ENCODE results near the gene MAP4K2. TPM values are rescaled to one million over a fixed set of nuclear protein-coding genes. Genes with fewer than 3 reads are reported as not detected.

Gene MAP4K2
- total RNA-seq, 1 donor from 2014 or later = 34.4 TPM

- DNase-seq (ENCODE audit: low read depth in 2 of 2) = no peak
These were observed 33.7 kb downstream of the MAP4K2 start for GRCh38 chr11:64769283-64769682.

- no peak for DNase-seq (ENCODE audit: low read depth in 2 of 2)
These were observed 34.7 kb downstream of the MAP4K2 start for GRCh38 chr11:64768300-64768694.

- DNase-seq (ENCODE audit: low read depth in 2 of 2) = peak in 1 of 2 donors; percentile 75
These were observed 35.4 kb downstream of the MAP4K2 start for GRCh38 chr11:64767344-64768299.

GRCh38 chr11:64766881-64767280, 36.1 kb downstream of the MAP4K2 start:
- no peak for DNase-seq (ENCODE audit: low read depth in 2 of 2)

GRCh38 chr11:64765851-64766665, 37.0 kb downstream of the MAP4K2 start:
- no peak for DNase-seq (ENCODE audit: low read depth in 2 of 2)

- no peak for DNase-seq (ENCODE audit: low read depth in 2 of 2)
These were observed 37.6 kb downstream of the MAP4K2 start for GRCh38 chr11:64765291-64765850.

- no peak for DNase-seq (ENCODE audit: low read depth in 2 of 2)
These were observed 38.3 kb downstream of the MAP4K2 start for GRCh38 chr11:64764753-64765152.

- no peak for DNase-seq (ENCODE audit: low read depth in 2 of 2)
These were observed 38.9 kb downstream of the MAP4K2 start for GRCh38 chr11:64764040-64764611.

GRCh38 chr11:64763526-64764039, 39.4 kb downstream of the MAP4K2 start:
- DNase-seq (ENCODE audit: low read depth in 2 of 2) = no peak

GRCh38 chr11:64762674-64763525, 40.1 kb downstream of the MAP4K2 start:
- DNase-seq (ENCODE audit: low read depth in 2 of 2) = peak in 1 of 2 donors; percentile 61

- DNase-seq (ENCODE audit: low read depth in 2 of 2) = no peak
These were observed 40.7 kb downstream of the MAP4K2 start for GRCh38 chr11:64762277-64762673.

- DNase-seq (ENCODE audit: low read depth in 2 of 2) = no peak
These were observed 42.1 kb downstream of the MAP4K2 start for GRCh38 chr11:64760759-64761420.

- DNase-seq (ENCODE audit: low read depth in 2 of 2) = no peak
These were observed 43.0 kb downstream of the MAP4K2 start, which contains the start of gene PYGM for GRCh38 chr11:64759722-64760719. PYGM (minus strand) TSS chr11:64759974; CDS start chr11:64759898, 76 bp downstream.

- no peak for DNase-seq (ENCODE audit: low read depth in 2 of 2)
These were observed 43.8 kb downstream of the MAP4K2 start for GRCh38 chr11:64759131-64759721.

- no peak for DNase-seq (ENCODE audit: low read depth in 2 of 2)
These were observed 44.5 kb downstream of the MAP4K2 start for GRCh38 chr11:64758330-64759079.

- DNase-seq (ENCODE audit: low read depth in 2 of 2) = no peak
These were observed 45.3 kb downstream of the MAP4K2 start for GRCh38 chr11:64757549-64758329.

Measured in dermis microvascular lymphatic vessel endothelial cell (primary cell).